ENCODE measurements around the gene CPXM2.

CPXM2 gene

GRCh38 chr10:123729523-123729922 is 162.1 kb downstream of the CPXM2 start:
- DNase-seq = no peak

GRCh38 chr10:123726836-123727235 is 164.8 kb downstream of the CPXM2 start:
- no peak for DNase-seq

- DNase-seq = no peak
These were observed 165.2 kb downstream of the CPXM2 start for GRCh38 chr10:123726381-123726780.

- no peak for DNase-seq
These were observed 166.9 kb downstream of the CPXM2 start for GRCh38 chr10:123724747-123725146.

GRCh38 chr10:123722351-123722750 is 169.3 kb downstream of the CPXM2 start:
- DNase-seq = no peak

GRCh38 chr10:123721441-123722049 is 170.1 kb downstream of the CPXM2 start:
- no peak for DNase-seq

GRCh38 chr10:123720536-123720935 is 171.1 kb downstream of the CPXM2 start:
- no peak for DNase-seq

- no peak for DNase-seq
These were observed 173.0 kb downstream of the CPXM2 start for GRCh38 chr10:123718544-123719060.

- no peak for DNase-seq
These were observed 174.3 kb downstream of the CPXM2 start for GRCh38 chr10:123717336-123717735.

- no peak for DNase-seq
These were observed 176.1 kb downstream of the CPXM2 start for GRCh38 chr10:123715546-123715945.

- DNase-seq = no peak
These were observed 185.4 kb downstream of the CPXM2 start for GRCh38 chr10:123706236-123706635.

GRCh38 chr10:123704812-123705211 is 186.8 kb downstream of the CPXM2 start:
- DNase-seq = no peak

- DNase-seq = no peak
These were observed 187.5 kb downstream of the CPXM2 start for GRCh38 chr10:123704076-123704475.

GRCh38 chr10:123703195-123703790 is 188.3 kb downstream of the CPXM2 start:
- DNase-seq = no peak
